G401.6 (cell line): Measurements from ENCODE around the gene DMRTC2.

Experiments used
- FAIRE-seq: peaks from 2 replicates; lab custom pipeline; 2012; peaks lifted over from hg19 to GRCh38; lab: Jason Lieb, UNC

DMRTC2 gene

DNA sequence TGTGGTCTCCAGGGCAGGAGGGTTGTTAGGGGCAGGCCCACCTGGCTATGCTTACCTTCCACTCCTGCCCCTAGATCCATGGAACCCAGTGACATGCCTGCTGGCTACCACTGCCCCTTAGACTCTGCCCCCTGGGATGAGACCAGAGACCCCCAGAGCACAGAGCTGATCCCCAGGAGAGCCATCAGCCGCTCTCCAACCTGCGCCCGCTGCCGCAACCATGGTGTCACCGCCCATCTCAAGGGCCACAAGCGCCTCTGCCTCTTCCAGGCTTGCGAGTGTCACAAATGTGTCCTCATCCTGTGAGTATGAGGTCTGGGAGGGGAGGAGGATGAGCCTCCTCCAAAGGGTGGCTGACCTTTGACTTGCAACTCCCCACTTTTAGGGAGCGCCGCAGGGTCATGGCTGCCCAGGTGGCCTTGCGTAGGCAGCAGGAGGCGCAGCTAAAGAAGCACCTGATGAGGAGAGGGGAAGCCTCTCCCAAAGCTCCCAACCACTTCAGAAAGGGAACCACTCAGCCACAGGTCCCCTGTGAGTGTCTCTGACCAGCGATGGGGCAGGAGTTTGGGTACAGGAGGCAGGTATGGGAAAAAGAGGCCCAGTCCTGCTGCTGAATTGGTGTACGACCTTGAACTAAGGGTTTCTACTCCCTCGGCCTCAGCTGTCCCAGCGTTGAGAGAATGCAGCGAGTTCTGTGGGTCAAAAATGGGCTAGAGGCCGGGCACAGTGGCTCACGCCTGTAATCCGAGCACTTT, 2.7 kb downstream of the DMRTC2 start:
- FAIRE-seq = no peak

DNA sequence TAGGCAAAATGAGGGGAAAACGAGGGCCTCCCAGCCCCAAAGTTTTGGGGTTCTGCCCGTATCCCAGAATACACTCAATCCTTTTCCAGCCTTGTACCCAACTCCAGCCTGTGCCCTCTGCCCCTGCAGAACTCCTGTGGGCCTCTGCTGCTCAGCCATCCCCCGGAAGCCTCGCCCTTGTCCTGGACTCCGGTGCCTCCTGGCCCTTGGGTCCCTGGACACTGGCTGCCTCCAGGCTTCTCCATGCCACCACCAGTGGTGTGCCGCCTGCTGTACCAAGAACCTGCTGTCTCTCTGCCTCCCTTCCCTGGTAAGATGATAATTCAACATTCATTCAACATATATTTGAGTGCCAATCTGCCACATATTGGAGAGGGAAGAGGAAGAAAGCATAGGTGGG, 3.8 kb downstream of the DMRTC2 start:
- FAIRE-seq = no peak

DNA sequence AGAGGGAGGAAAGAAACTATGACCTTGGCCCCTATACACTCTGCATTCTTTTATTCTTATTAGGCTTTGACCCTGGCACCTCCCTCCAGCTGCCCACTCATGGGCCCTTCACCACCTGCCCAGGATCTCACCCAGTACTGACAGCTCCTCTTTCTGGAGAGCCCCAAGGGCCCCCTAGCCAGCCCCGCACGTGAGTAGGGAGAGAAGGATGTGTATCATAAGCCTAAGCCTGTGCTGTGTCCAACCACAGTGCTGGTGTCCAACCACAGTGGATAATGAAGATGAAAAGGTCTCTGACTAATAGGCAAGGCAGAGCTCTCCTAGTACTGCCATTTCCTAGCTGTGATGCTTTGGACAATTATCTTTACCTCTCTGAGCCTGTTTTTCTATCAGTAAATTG, 4.2 kb downstream of the DMRTC2 start:
- no peak for FAIRE-seq

GRCh38 chr19:41850381-41850780, 5.5 kb downstream of the DMRTC2 start:
- no peak for FAIRE-seq

GRCh38 chr19:41851456-41851855, 6.6 kb downstream of the DMRTC2 start:
- FAIRE-seq = no peak

DNA sequence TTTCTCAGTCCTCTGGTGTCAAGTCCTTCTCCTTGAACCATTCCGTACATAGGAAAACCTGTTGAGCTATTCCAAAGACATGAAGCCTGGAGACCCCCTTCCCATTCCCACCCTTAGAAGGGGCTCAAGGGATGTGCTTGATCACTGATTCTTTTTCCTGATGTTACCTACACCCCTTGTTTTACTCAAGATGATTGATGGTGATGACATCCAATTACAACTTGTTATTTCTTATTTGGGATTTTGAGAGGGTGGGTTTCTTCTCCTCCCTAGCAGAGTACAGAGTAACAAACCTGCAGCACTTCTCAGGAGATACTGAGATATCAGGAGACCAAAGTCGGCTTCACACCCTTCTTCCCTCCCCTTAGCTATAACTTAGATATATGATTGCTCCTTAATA, 8.5 kb downstream of the DMRTC2 start:
- no peak for FAIRE-seq

- FAIRE-seq = no peak
Observed at GRCh38 chr19:41853768-41854167, 8.9 kb downstream of the DMRTC2 start.

GRCh38 chr19:41859213-41859617, 14.4 kb downstream of the DMRTC2 start:
- no peak for FAIRE-seq

DNA sequence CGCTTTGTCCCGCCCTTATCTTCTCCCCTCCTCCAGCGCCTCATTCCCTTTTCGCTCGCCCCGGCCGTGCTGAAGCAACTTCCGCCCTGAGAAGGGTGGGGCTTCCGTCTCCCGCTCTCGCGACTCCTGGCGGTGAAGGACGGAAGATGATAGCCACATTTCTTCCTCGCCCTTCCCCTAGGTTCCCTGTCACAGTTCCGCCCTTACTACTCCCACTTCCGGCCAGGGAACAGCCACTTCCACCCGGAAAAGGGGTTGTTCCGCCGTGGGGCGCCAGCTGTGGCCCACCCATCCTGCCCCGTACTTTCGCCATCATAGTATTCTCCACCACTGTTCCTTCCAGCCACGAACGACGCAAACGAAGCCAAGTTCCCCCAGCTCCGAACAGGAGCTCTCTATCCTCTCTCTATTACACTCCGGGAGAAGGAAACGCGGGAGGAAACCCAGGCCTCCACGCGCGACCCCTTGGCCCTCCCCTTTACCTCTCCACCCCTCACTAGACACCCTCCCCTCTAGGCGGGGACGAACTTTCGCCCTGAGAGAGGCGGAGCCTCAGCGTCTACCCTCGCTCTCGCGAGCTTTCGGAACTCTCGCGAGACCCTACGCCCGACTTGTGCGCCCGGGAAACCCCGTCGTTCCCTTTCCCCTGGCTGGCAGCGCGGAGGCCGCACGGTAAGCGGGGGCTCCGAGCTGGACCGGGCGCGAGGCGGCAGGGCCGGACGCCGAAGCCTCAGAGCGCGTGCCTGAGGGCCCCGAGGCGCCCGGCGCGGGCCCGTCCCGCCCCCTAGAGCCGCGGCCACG, 15.0 kb downstream of the DMRTC2 start, which contains the start of gene RPS19:
RPS19 (plus strand) TSS at position 638 of the 801 bp plus-strand sequence. CDS start 520 bp downstream, outside the sequence.
- peak; percentile 99 for FAIRE-seq

- no peak for FAIRE-seq
Observed at GRCh38 chr19:41860419-41861115, 15.7 kb downstream of the DMRTC2 start.

DNA sequence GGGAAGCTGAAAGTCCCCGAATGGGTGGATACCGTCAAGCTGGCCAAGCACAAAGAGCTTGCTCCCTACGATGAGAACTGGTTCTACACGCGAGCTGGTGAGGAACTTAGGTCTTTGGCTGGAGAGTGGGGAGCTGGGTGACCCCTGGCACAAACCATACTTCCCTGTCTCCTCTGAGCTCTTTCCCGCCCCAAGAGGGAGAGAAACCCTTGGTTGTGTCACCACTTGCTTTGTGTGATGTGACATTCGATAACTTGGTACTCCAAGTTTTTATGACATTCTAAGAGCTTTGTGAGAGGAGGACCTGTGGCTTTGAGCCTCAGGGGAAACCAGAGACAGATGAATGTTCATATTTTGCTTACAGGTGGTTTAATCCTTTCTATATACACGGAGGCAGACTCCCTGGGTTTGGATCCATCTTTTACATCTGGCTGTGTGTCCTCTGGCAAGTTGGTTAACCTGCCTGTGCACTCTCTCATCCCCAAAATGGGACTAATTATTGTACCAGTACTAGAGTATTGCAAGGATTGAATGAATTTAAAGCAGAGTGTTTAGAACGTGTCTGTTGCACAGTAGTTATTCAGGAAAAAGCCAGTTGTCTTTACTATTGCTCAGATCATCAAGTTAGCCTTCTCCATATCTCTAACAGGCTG, 16.4 kb downstream of the DMRTC2 start:
- FAIRE-seq = no peak

DNA sequence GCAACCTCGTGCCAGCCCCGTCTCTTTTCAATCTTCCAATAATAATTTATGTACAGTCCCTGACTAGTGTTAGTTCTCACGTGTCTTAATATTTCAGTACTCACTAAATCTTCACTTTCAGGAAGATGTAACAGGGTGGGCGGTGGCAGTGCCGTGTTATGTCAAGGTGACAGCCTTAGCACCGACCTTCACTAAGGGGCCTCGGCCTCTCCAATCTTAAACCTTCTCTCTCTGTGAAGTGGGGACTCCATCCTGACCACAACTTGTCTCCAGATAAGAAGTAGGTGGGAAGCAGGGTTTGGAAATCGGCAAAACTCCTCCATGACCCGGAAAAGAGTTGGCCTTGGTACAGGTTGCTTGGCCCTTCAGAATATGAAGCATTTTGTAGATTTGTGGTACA, 17.0 kb downstream of the DMRTC2 start:
- FAIRE-seq = no peak

DNA sequence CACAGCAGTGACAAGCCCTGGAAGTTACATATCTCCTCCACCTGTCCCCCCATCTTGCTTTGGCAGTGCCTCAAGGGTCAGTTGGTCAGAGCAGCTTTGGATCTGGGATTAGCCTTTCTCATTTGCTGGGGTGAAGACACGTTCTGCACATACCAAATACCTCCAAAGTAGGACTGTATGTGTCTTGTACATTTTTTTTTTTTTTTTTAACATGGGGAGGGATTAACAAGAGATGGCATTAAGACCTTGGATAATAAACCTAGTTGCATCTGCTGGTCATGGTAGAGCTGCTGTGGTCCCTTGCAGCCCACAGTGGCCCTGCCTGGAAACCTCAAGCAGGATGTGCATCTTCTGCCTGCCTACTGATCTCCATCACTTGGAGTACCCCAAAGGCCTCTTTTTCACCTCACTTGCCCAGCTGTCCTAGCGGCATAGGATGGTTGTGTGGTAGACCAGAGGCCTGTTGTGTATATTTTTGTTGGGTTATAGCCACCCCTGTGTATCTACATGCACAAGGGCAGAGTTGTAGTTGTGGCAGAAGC, 17.7 kb downstream of the DMRTC2 start:
- no peak for FAIRE-seq

DNA sequence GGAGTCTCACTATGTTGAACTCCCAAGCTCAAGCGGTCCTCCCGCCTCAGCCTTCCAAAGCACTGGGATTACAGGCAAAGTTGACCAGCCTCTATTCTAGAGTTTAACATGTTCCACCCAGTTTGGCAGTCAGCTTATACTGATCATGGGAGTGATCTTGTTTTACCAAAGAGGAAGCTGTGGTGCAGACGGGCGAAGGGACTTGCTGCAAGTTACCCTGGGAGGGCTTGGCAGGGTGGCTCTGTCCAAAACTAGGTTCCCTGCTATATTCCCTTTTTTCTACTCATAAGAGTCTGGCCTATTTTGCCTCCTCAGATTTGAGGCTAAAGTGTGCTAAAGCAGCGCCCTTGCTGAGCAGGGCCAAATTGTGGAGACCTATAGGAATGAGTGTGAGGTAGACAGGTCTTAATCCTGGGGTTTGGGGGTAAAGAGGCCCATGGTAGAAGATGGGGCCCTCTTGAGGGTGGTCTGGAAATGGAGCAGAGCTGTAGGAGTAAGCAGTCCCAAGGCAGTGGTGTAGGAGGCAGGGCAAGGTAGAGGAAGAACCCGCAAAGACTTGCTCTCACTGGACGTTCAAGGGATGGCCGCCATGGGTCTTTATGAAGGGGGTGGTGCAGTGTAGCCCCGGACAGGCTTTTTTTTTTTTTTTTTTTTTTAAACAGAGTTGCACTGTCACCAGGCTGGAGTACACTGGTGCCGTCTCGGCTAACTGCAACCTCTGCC, 18.5 kb downstream of the DMRTC2 start:
- FAIRE-seq = no peak

DNA sequence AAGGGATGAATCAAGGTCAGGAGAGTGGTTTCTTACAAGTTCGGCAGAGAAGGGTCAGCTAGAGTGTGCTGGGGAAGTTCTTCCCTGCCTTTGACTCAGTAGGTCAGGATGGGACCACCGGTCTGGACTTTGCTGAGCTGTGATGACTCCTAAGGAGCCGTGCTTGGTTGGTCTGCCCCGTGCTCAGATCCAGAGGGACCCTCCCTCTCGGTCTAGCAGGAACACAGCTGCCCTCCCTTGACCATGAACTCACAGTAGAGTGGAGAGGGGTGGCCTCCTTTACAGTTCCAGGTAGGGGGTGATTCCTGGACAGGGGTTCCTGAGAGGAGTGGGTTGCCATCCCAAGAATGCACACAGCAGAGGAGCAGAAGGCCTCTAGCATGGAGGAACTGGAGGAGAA, 19.5 kb downstream of the DMRTC2 start:
- FAIRE-seq = no peak

DNA sequence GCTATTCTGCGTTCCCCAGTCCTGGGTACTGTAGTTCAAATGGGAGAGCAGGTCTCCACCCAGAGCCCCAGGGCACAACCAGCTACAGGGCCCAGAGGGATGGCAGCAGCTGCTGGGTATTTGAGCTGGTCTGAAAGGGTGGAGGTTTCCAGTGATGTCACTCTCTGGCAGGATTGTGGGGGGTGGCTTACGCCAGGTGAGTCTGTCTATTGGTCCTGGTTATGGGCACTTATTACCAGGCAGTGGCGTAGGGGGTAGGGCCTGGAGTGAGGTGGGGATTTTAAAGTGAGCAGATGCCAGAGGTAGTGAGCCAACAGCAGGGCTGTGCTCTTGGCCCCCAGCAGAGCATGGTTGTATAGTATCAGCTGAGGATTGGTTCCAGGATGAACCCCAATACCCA, 21.4 kb downstream of the DMRTC2 start:
- no peak for FAIRE-seq

DNA sequence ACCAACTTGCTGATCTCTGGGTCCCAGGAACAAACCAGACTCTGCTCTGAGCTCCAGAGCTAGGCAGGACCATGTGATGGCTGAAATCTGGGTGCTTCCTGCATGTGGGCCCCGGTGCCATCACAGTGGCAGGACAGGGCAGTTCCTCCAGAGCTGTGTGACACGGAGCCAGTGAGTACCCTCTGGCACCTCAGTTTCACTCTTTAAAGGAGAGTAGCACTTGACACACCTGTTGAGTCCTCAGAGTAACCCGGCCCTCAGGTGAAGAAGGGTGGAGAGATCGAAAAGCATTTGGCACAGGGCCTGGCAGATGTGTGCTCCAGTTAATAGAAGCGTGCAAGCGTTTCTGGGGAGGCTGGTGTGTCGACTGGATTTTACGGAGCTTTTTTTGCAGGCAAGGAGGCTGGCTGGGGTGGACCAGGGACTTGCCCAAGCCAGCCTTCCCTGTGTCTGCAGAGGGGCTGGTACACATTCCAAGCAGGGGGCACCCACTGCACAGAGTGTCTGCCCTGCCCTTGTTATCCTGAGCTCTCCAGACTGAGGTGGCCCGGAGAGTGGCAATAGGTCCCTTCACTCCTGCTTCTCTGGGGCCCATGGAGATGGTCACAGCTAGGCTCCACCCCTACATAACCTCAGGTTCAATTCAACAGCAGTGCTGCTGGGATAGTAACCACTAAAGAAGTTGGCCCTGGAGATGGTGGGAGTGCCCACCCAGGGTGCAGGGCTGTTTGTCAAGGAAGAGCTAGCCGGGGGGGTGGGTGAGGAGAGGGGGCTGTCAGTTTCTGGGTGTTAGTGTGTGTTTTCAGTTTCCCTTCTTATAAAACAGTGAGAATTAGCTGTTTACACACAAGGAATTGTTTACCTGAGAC, 23.5 kb downstream of the DMRTC2 start:
- FAIRE-seq = no peak

DNA sequence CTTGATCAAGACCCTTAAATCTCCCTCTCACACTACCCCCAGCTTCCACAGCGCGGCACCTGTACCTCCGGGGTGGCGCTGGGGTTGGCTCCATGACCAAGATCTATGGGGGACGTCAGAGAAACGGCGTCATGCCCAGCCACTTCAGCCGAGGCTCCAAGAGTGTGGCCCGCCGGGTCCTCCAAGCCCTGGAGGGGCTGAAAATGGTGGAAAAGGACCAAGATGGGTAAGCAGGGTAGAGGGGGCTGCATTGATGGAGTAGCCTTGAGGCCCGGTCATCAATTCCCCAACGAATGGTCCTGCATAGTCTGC, 24.1 kb downstream of the DMRTC2 start:
- no peak for FAIRE-seq

GRCh38 chr19:41869374-41869955, 24.6 kb downstream of the DMRTC2 start:
- FAIRE-seq = no peak

GRCh38 chr19:41870401-41870873, 25.6 kb downstream of the DMRTC2 start:
- peak; percentile 97 for FAIRE-seq
